ENCODE measurements around the gene RRP1. TPM values are rescaled to one million over a fixed set of nuclear protein-coding genes. Genes with fewer than 3 reads are reported as not detected.

RRP1 gene
- total RNA-seq, 1 experiment from 2014 or later = 53.9 TPM

- Histone ChIP-seq H3K27me3 (ENCODE audit: insufficient read depth, low read length) (no peaks in the 10 kb centered on the region), H3K27ac (ENCODE audit: low read depth, low read length) (no peak overlapping the region), H3K4me2 (ENCODE audit: low read length) (no peak overlapping the region), H3K9me3 (ENCODE audit: control insufficient read depth in 1 of 2, insufficient read depth in 1 of 2, low read depth in 1 of 2, low read length in 2 of 2) (no peaks in the 10 kb centered on the region), H3K4me3 (replicated peaks in 1 of 2; ENCODE audit: low read depth in 1 of 2, low read length in 2 of 2) (no peak overlapping the region), H2AFZ (ENCODE audit: low read depth, low read length, poor library complexity, severe bottlenecking) (no peak overlapping the region), H4K20me1 (ENCODE audit: insufficient read depth) (no peaks in the 10 kb centered on the region), H3K9ac (ENCODE audit: low read length) (no peak overlapping the region), H3K4me1 (ENCODE audit: control insufficient read depth in 1 of 2, insufficient read depth in 2 of 2, low read length in 2 of 2) (no peaks in the 10 kb centered on the region; a peak in 1 of 4 replicates), H3K9me2 (ENCODE audit: insufficient read depth) (no peaks in the 10 kb centered on the region), H3K36me3 (ENCODE audit: control insufficient read depth in 1 of 2, insufficient read depth in 2 of 2, low read length in 2 of 2) (peaks cover 17 to 49% of the 10 kb centered on the region in 2 experiments; a peak in 3 of 4 replicates), H3K79me2 (ENCODE audit: insufficient read depth, low read length) (no peaks in the 10 kb centered on the region)
- intact Hi-C loops (cut with micrococcal nuclease) = no loop called here
- no TSS peak for BruUV-seq (replicated peaks)
- ATAC-seq = no peak
- TF ChIP-seq, protein P1, sequence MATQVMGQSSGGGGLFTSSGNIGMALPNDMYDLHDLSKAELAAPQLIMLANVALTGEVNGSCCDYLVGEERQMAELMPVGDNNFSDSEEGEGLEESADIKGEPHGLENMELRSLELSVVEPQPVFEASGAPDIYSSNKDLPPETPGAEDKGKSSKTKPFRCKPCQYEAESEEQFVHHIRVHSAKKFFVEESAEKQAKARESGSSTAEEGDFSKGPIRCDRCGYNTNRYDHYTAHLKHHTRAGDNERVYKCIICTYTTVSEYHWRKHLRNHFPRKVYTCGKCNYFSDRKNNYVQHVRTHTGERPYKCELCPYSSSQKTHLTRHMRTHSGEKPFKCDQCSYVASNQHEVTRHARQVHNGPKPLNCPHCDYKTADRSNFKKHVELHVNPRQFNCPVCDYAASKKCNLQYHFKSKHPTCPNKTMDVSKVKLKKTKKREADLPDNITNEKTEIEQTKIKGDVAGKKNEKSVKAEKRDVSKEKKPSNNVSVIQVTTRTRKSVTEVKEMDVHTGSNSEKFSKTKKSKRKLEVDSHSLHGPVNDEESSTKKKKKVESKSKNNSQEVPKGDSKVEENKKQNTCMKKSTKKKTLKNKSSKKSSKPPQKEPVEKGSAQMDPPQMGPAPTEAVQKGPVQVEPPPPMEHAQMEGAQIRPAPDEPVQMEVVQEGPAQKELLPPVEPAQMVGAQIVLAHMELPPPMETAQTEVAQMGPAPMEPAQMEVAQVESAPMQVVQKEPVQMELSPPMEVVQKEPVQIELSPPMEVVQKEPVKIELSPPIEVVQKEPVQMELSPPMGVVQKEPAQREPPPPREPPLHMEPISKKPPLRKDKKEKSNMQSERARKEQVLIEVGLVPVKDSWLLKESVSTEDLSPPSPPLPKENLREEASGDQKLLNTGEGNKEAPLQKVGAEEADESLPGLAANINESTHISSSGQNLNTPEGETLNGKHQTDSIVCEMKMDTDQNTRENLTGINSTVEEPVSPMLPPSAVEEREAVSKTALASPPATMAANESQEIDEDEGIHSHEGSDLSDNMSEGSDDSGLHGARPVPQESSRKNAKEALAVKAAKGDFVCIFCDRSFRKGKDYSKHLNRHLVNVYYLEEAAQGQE (IDR thresholded peaks at IDR 0.05; ENCODE audit: low read depth) = no peak
- no peak for TF ChIP-seq ZFX (IDR thresholded peaks at IDR 0.05)
- no peak for TF ChIP-seq YY1 (IDR thresholded peaks at IDR 0.05; ENCODE audit: extremely low read depth, insufficient replicate concordance, low read depth, low read length)
- no peak for DNase-seq (ENCODE audit: low read depth, low spot score)
- ChIA-PET RAD21 (ENCODE audit: low non-redundant PET in 1 of 2, low total read pairs in 2 of 2, uncharacterized antibody in 2 of 2, unreplicated experiment in 2 of 2) (no interaction called here), CTCF (no interaction called here), POLR2A (no interaction called here)
Measured at GRCh38 chr21:43758811-43759210, 30.6 kb upstream of the RRP1 start.

DNA sequence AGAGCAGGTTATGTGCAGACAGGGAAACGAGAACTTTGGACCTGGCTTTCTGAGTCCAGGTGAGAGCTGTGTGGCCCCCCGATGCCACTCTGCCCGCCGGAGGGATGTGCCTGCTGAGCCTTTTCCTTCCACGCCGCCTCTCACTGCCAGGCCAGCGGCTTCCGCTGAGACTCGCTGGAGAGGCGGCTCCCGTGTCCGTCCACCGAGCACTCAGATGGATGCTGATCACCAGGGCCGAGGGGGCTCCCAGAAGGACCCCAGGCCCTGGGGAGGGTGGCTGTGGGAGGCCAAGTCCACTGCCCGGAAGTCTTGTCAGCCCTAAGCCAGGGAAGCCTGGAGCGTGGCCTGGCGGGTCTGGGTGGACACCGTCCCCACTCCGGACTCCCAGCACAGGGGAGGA is 29.7 kb upstream of the RRP1 start:
- POLR2A ChIA-PET = no interaction called here
- H3K4me2 ChIP-seq (ENCODE audit: low read length) = no peak overlapping the region
- peaks cover 16 to 41% of the 10 kb centered on the region in 2 experiments; a peak in 3 of 4 replicates for H3K36me3 ChIP-seq (ENCODE audit: control insufficient read depth in 1 of 2, insufficient read depth in 2 of 2, low read length in 2 of 2)
- RAD21 ChIA-PET (ENCODE audit: low non-redundant PET in 1 of 2, low total read pairs in 2 of 2, uncharacterized antibody in 2 of 2, unreplicated experiment in 2 of 2) = no interaction called here
- no peaks in the 10 kb centered on the region for H3K9me3 ChIP-seq (ENCODE audit: control insufficient read depth in 1 of 2, insufficient read depth in 1 of 2, low read depth in 1 of 2, low read length in 2 of 2)
- H3K4me3 ChIP-seq (replicated peaks in 1 of 2; ENCODE audit: low read depth in 1 of 2, low read length in 2 of 2) = no peak overlapping the region
- TF ChIP-seq SP1 (IDR thresholded peaks at IDR 0.05; ENCODE audit: low read depth) = no peak
- TF ChIP-seq ZNF274 (IDR thresholded peaks at IDR 0.05; ENCODE audit: low read depth, low read length) = no peak
- no peaks in the 10 kb centered on the region for H3K79me2 ChIP-seq (ENCODE audit: insufficient read depth, low read length)
- H3K27ac ChIP-seq (ENCODE audit: low read depth, low read length) = no peak overlapping the region
- no peak for DNase-seq (ENCODE audit: low read depth, low spot score)
- no peaks in the 10 kb centered on the region for H3K27me3 ChIP-seq (ENCODE audit: insufficient read depth, low read length)
- no peak for ATAC-seq
- no TSS peak for BruUV-seq (replicated peaks)
- H3K9me2 ChIP-seq (ENCODE audit: insufficient read depth) = no peaks in the 10 kb centered on the region
- no peak overlapping the region for H3K9ac ChIP-seq (ENCODE audit: low read length)
- peaks cover 0 to 8% of the 10 kb centered on the region in 2 experiments; a peak in 1 of 4 replicates for H3K4me1 ChIP-seq (ENCODE audit: control insufficient read depth in 1 of 2, insufficient read depth in 2 of 2, low read length in 2 of 2)
- no peak overlapping the region for H2AFZ ChIP-seq (ENCODE audit: low read depth, low read length, poor library complexity, severe bottlenecking)
- intact Hi-C loops (cut with micrococcal nuclease) = no loop called here
- CTCF ChIA-PET = no interaction called here
- H4K20me1 ChIP-seq (ENCODE audit: insufficient read depth) = no peaks in the 10 kb centered on the region
